Breast epithelium (tissue), 4 donors: ENCODE data around the gene LHCGR. TPM values are rescaled to one million over a fixed set of nuclear protein-coding genes. Genes with fewer than 3 reads are reported as not detected.

Experiments
- DNase-seq, 2 donors: peaks; one replicate each; pipeline ENCODE4 v3.0.0-alpha.2; 2019; ENCODE audit warnings: low spot score in 2 of 2
- H3K27ac ChIP-seq, 2 donors: fragments of 200-600 bp; sonication (generic) in 1 of 2; one replicate each; pipeline ENCODE4 v1.5.1; 2016 to 2019; ENCODE audit warnings: mild to moderate bottlenecking in 1 of 2
- H3K27me3 ChIP-seq, 2 donors: fragments of 200-600 bp; sonication (generic) in 1 of 2; one replicate each; pipeline versions ENCODE4 v1.5.1 to v1.6.0; 2017 to 2019; ENCODE audit warnings: control low read depth in 1 of 2, mild to moderate bottlenecking in 1 of 2
- H3K36me3 ChIP-seq: fragments of 200-600 bp; one replicate; pipeline ENCODE4 v1.5.1; 2019
- H3K4me1 ChIP-seq, 2 donors: fragments of 200-600 bp; sonication (generic); one replicate each; pipeline ENCODE4 v1.5.1; 2016 to 2019; ENCODE audit warnings: control low read depth in 1 of 2
- H3K4me3 ChIP-seq, 3 donors: fragments of 200-600 bp; sonication (generic); 1 replicate in 2 of 3; 2 replicates in 1 of 3; pipeline ENCODE4 v1.5.1; 2016 to 2019; ENCODE audit warnings: mild to moderate bottlenecking in 3 of 3, moderate library complexity in 2 of 3
- H3K9me3 ChIP-seq, 2 donors: fragments of 200-600 bp; sonication (generic) in 1 of 2; one replicate each; pipeline ENCODE4 v1.5.1; 2016 to 2019; ENCODE audit warnings: control low read depth in 1 of 2
- POLR2A ChIP-seq: fragments of 450-650 bp; IDR thresholded peaks from one replicate; pipeline ENCODE4 v1.6.1; 2016; ENCODE audit warnings: antibody characterized with exemption, mild to moderate bottlenecking, moderate library complexity
- POLR2AphosphoS5 ChIP-seq, 3 donors: sonication (generic); formaldehyde crosslinking; IDR thresholded peaks; one replicate each; pipeline ENCODE4 v1.6.1; 2017; ENCODE audit warnings: antibody characterized with exemption in 3 of 3
- intact Hi-C: fragments of 100-400 bp; cut with DNase I; formaldehyde crosslinking; loops from one replicate; pipeline ENCODE4 v1.15.1; 2023; ENCODE audit warnings: low total_unique reads
- total RNA-seq, 3 donors: library from RNA; depleted of rRNA; stranded (reverse); fragments of >200 nt; gene quantifications; one replicate each; pipeline ENCODE4 v1.1.0, GENCODE V29; 2016
- TF ChIP-seq, protein P1 (sequence below), 3 donors: fragments of 450-650 bp; IDR thresholded peaks; one replicate each; pipeline ENCODE4 v1.5.1; 2016 to 2017; ENCODE audit warnings: antibody characterized with exemption in 3 of 3, mild to moderate bottlenecking in 3 of 3, moderate library complexity in 3 of 3

LHCGR gene
- total RNA-seq, 3 donors from 2014 or later = 0.29 to 0.66 (median 0.64) TPM

DNA sequence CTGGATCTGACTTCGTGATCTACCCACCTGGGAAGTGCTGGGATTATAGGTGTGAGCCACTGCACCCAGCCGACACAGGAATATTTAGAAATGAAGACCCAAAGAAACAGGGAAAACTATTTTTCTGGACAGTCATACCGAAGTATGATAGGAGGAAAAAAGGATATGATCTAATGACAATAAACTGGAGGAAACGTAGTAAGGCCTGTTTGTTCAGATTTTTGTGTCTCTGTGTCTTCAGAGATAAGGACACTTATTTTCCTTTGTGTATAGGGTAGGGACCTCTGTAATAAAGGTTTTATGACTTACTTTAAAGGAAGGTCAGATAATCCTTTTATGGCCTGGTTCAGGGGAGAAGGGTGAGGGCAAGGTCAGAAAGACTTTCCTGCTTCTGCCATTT lies 81.9 kb downstream of the LHCGR start:
- TF ChIP-seq, protein P1, sequence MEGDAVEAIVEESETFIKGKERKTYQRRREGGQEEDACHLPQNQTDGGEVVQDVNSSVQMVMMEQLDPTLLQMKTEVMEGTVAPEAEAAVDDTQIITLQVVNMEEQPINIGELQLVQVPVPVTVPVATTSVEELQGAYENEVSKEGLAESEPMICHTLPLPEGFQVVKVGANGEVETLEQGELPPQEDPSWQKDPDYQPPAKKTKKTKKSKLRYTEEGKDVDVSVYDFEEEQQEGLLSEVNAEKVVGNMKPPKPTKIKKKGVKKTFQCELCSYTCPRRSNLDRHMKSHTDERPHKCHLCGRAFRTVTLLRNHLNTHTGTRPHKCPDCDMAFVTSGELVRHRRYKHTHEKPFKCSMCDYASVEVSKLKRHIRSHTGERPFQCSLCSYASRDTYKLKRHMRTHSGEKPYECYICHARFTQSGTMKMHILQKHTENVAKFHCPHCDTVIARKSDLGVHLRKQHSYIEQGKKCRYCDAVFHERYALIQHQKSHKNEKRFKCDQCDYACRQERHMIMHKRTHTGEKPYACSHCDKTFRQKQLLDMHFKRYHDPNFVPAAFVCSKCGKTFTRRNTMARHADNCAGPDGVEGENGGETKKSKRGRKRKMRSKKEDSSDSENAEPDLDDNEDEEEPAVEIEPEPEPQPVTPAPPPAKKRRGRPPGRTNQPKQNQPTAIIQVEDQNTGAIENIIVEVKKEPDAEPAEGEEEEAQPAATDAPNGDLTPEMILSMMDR (IDR thresholded peaks at IDR 0.05) = no peak
- no peaks in the 10 kb centered on the region for H3K36me3 ChIP-seq
- no peak overlapping the region for H3K27ac ChIP-seq
- DNase-seq = no peak
- no peaks in the 10 kb centered on the region for H3K4me1 ChIP-seq
- H3K27me3 ChIP-seq = no peaks in the 10 kb centered on the region
- intact Hi-C loops = no loop called here
- H3K9me3 ChIP-seq = no peaks in the 10 kb centered on the region
- H3K4me3 ChIP-seq = no peak overlapping the region

DNA sequence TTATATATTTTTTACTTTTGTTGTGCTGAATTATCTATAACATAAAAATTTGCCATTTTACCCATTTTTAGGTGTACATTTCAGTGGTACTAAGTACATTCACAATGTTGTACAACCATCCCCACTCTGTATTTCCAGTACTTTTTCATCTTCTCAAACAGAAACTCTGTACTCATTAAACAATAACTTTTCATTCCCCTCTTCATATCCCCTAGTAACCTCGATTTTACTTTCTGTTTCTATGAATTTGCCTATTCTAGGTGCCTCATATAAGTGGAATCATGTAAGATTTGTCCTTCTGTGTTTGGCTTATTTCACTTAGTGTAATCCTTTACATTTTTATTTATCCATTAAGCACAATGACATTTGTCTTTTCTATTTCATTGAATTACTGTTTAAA lies 86.5 kb downstream of the LHCGR start:
- Histone ChIP-seq H3K9me3 (no peaks in the 10 kb centered on the region), H3K27ac (no peak overlapping the region), H3K27me3 (no peaks in the 10 kb centered on the region), H3K4me1 (no peaks in the 10 kb centered on the region), H3K36me3 (no peaks in the 10 kb centered on the region), H3K4me3 (no peak overlapping the region)
- intact Hi-C loops = no loop called here
- no peak for TF ChIP-seq POLR2AphosphoS5 (IDR thresholded peaks at IDR 0.05)
- no peak for TF ChIP-seq POLR2A
- TF ChIP-seq, protein P1 (IDR thresholded peaks at IDR 0.05) = no peak
- no peak for DNase-seq

DNA sequence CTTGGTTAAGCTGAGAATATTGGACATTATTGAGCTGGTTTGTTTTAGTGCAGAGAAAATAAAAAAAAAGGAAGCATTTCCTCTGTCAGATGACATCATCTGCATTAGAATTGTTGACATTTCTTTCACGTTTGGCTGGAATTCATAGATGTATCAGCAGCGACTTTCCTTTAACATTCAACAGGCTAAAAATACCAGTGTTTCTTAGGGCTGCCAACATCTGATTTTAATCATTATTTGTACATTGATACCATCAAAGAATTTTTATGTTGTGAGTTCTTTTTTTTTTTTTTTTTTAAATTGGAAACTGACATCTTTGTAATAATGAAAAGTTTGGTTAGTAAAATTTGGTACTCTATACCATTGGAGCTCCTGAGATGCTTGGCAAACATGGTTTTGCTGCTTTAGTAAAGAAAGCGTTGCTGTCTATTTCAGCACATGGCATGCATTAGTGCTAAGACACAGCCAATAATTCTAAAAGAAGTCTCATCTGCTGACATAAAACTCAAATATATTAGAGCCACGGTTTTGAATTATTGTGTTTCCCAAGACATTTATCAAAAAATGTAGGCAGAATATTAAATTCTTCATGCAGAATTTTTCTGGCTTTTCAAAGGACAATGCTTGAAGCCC lies 104.2 kb downstream of the LHCGR start:
- Histone ChIP-seq H3K36me3 (no peaks in the 10 kb centered on the region), H3K27me3 (no peaks in the 10 kb centered on the region), H3K27ac (no peak overlapping the region), H3K4me1 (no peaks in the 10 kb centered on the region), H3K9me3 (no peaks in the 10 kb centered on the region), H3K4me3 (no peak overlapping the region)
- intact Hi-C loops = no loop called here
- TF ChIP-seq POLR2AphosphoS5 (IDR thresholded peaks at IDR 0.05) (no peak), POLR2A (no peak)
- TF ChIP-seq, protein P1 (IDR thresholded peaks at IDR 0.05) = no peak
- DNase-seq = no peak

DNA sequence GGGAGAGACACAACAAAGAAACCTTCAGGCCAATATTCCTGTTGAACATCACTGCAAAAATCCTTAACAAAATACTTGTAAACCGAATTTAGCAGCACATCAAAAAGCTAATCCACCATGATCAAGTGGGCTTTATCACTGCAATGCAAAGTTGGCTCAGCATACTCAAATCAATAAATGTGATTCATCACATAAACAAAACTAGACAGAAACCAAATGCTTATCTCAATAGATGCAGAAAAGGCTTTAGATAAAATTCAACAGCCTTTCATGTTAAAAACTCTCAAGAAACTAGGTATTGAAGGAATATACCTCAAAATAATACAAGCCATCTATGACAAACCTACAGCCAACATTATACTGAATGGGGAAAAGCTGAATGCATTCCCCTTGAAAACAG lies 117.3 kb downstream of the LHCGR start:
- H3K4me1 ChIP-seq = no peaks in the 10 kb centered on the region
- TF ChIP-seq POLR2AphosphoS5 (IDR thresholded peaks at IDR 0.05) (no peak), POLR2A (no peak)
- TF ChIP-seq, protein P1 (IDR thresholded peaks at IDR 0.05) = no peak
- no peak overlapping the region for H3K27ac ChIP-seq
- no peak overlapping the region for H3K4me3 ChIP-seq
- no peak for DNase-seq
- no peaks in the 10 kb centered on the region for H3K27me3 ChIP-seq
- intact Hi-C loops = no loop called here
- H3K36me3 ChIP-seq = no peaks in the 10 kb centered on the region
- H3K9me3 ChIP-seq = peaks cover 0 to 8% of the 10 kb centered on the region in 2 donors

Other genes starting within 250 kb of the LHCGR start
- 10 to 100 TPM; 21.7 to 45.6 (median 35.1) TPM for gene STON1, start 225.6 kb downstream of the LHCGR start, total RNA-seq
- gene GTF2A1L, start 137.9 kb downstream of the LHCGR start, total RNA-seq = 1 to 10 TPM in 1 of 3 donors, under 1 TPM in 1, not detected in 1; 0.29 to 2.9 TPM